ENCODE measurements around the gene RXRA.

RXRA gene

GRCh38 chr9:134419000-134419683 is 92.9 kb downstream of the RXRA start:
- Histone ChIP-seq H3K4me3 (ENCODE audit: insufficient read length, low read depth) (no peak overlapping the region), H3K36me3 (ENCODE audit: insufficient read depth, insufficient read length, low read length) (peaks cover 66% of the 10 kb centered on the region), H3K4me1 (ENCODE audit: insufficient read depth, insufficient read length) (peaks cover 25% of the 10 kb centered on the region), H3K9me3 (ENCODE audit: insufficient read depth, low read length) (no peaks in the 10 kb centered on the region), H3K9ac (ENCODE audit: insufficient read length, low read depth) (peak overlapping the region; percentile 2), H3K27me3 (ENCODE audit: insufficient read depth, insufficient read length) (no peaks in the 10 kb centered on the region)
- TF ChIP-seq ZNF274 (IDR thresholded peaks at IDR 0.05; ENCODE audit: low read depth, low read length): no peak
- DNase-seq (ENCODE audit: low read depth, low spot score): no peak

- Histone ChIP-seq H3K36me3 (ENCODE audit: insufficient read depth, insufficient read length, low read length) (peaks cover 68% of the 10 kb centered on the region), H3K9me3 (ENCODE audit: insufficient read depth, low read length) (no peaks in the 10 kb centered on the region), H3K27me3 (ENCODE audit: insufficient read depth, insufficient read length) (no peaks in the 10 kb centered on the region), H3K9ac (ENCODE audit: insufficient read length, low read depth) (peak overlapping the region; percentile 24), H3K4me3 (ENCODE audit: insufficient read length, low read depth) (no peak overlapping the region), H3K4me1 (ENCODE audit: insufficient read depth, insufficient read length) (peaks cover 25% of the 10 kb centered on the region)
- DNase-seq (ENCODE audit: low read depth, low spot score): peak; percentile 42
- TF ChIP-seq SUZ12 (IDR thresholded peaks at IDR 0.05; ENCODE audit: extremely low read depth, insufficient read depth, insufficient read length): no peak
These were observed 93.4 kb downstream of the RXRA start for GRCh38 chr9:134419684-134420076.

GRCh38 chr9:134420281-134420845 is 94.1 kb downstream of the RXRA start:
- Histone ChIP-seq H3K4me1 (ENCODE audit: insufficient read depth, insufficient read length) (peaks cover 31% of the 10 kb centered on the region), H3K4me3 (ENCODE audit: insufficient read length, low read depth) (no peak overlapping the region), H3K9me3 (ENCODE audit: insufficient read depth, low read length) (no peaks in the 10 kb centered on the region), H3K36me3 (ENCODE audit: insufficient read depth, insufficient read length, low read length) (peaks cover 69% of the 10 kb centered on the region), H3K27me3 (ENCODE audit: insufficient read depth, insufficient read length) (no peaks in the 10 kb centered on the region), H3K9ac (ENCODE audit: insufficient read length, low read depth) (peak overlapping the region; percentile 24)
- no peak for DNase-seq (ENCODE audit: low read depth, low spot score)
- no peak for TF ChIP-seq YY1 (IDR thresholded peaks at IDR 0.05; ENCODE audit: insufficient read depth, insufficient read length)
- TF ChIP-seq SUZ12 (IDR thresholded peaks at IDR 0.05; ENCODE audit: extremely low read depth, insufficient read depth, insufficient read length): no peak
- no peak for TF ChIP-seq ZNF274 (IDR thresholded peaks at IDR 0.05; ENCODE audit: low read depth, low read length)

- TF ChIP-seq SUZ12 (IDR thresholded peaks at IDR 0.05; ENCODE audit: extremely low read depth, insufficient read depth, insufficient read length) (no peak), ZNF274 (IDR thresholded peaks at IDR 0.05; ENCODE audit: low read depth, low read length) (no peak), YY1 (IDR thresholded peaks at IDR 0.05; ENCODE audit: insufficient read depth, insufficient read length) (no peak)
- Histone ChIP-seq H3K4me3 (ENCODE audit: insufficient read length, low read depth) (no peak overlapping the region), H3K4me1 (ENCODE audit: insufficient read depth, insufficient read length) (peaks cover 34% of the 10 kb centered on the region), H3K36me3 (ENCODE audit: insufficient read depth, insufficient read length, low read length) (peaks cover 75% of the 10 kb centered on the region), H3K27me3 (ENCODE audit: insufficient read depth, insufficient read length) (no peaks in the 10 kb centered on the region), H3K9ac (ENCODE audit: insufficient read length, low read depth) (no peak overlapping the region), H3K9me3 (ENCODE audit: insufficient read depth, low read length) (no peaks in the 10 kb centered on the region)
- no peak for DNase-seq (ENCODE audit: low read depth, low spot score)
These were observed 94.7 kb downstream of the RXRA start for GRCh38 chr9:134420974-134421432.

- peaks cover 77% of the 10 kb centered on the region for H3K36me3 ChIP-seq (ENCODE audit: insufficient read depth, insufficient read length, low read length)
- H3K27me3 ChIP-seq (ENCODE audit: insufficient read depth, insufficient read length): no peaks in the 10 kb centered on the region
- TF ChIP-seq YY1 (IDR thresholded peaks at IDR 0.05; ENCODE audit: insufficient read depth, insufficient read length): no peak
- no peak for TF ChIP-seq SUZ12 (IDR thresholded peaks at IDR 0.05; ENCODE audit: extremely low read depth, insufficient read depth, insufficient read length)
- no peak for TF ChIP-seq ZNF274 (IDR thresholded peaks at IDR 0.05; ENCODE audit: low read depth, low read length)
- H3K4me3 ChIP-seq (ENCODE audit: insufficient read length, low read depth): no peak overlapping the region
- H3K9ac ChIP-seq (ENCODE audit: insufficient read length, low read depth): no peak overlapping the region
- DNase-seq (ENCODE audit: low read depth, low spot score): no peak
- peaks cover 37% of the 10 kb centered on the region for H3K4me1 ChIP-seq (ENCODE audit: insufficient read depth, insufficient read length)
- H3K9me3 ChIP-seq (ENCODE audit: insufficient read depth, low read length): no peaks in the 10 kb centered on the region
These were observed 95.6 kb downstream of the RXRA start for GRCh38 chr9:134421888-134422287.

GRCh38 chr9:134422301-134423090 is 96.2 kb downstream of the RXRA start:
- Histone ChIP-seq H3K27me3 (ENCODE audit: insufficient read depth, insufficient read length) (no peaks in the 10 kb centered on the region), H3K4me1 (ENCODE audit: insufficient read depth, insufficient read length) (peaks cover 37% of the 10 kb centered on the region), H3K4me3 (ENCODE audit: insufficient read length, low read depth) (no peak overlapping the region), H3K9ac (ENCODE audit: insufficient read length, low read depth) (no peak overlapping the region), H3K36me3 (ENCODE audit: insufficient read depth, insufficient read length, low read length) (peaks cover 71% of the 10 kb centered on the region), H3K9me3 (ENCODE audit: insufficient read depth, low read length) (no peaks in the 10 kb centered on the region)
- no peak for DNase-seq (ENCODE audit: low read depth, low spot score)
- no peak for TF ChIP-seq SUZ12 (IDR thresholded peaks at IDR 0.05; ENCODE audit: extremely low read depth, insufficient read depth, insufficient read length)
- TF ChIP-seq YY1 (IDR thresholded peaks at IDR 0.05; ENCODE audit: insufficient read depth, insufficient read length): no peak
- no peak for TF ChIP-seq ZNF274 (IDR thresholded peaks at IDR 0.05; ENCODE audit: low read depth, low read length)

- DNase-seq (ENCODE audit: low read depth, low spot score): no peak
- Histone ChIP-seq H3K4me1 (ENCODE audit: insufficient read depth, insufficient read length) (peaks cover 37% of the 10 kb centered on the region), H3K9me3 (ENCODE audit: insufficient read depth, low read length) (no peaks in the 10 kb centered on the region), H3K9ac (ENCODE audit: insufficient read length, low read depth) (no peak overlapping the region), H3K36me3 (ENCODE audit: insufficient read depth, insufficient read length, low read length) (peaks cover 68% of the 10 kb centered on the region), H3K4me3 (ENCODE audit: insufficient read length, low read depth) (no peak overlapping the region), H3K27me3 (ENCODE audit: insufficient read depth, insufficient read length) (no peaks in the 10 kb centered on the region)
- TF ChIP-seq SUZ12 (IDR thresholded peaks at IDR 0.05; ENCODE audit: extremely low read depth, insufficient read depth, insufficient read length) (no peak), ZNF274 (IDR thresholded peaks at IDR 0.05; ENCODE audit: low read depth, low read length) (no peak), YY1 (IDR thresholded peaks at IDR 0.05; ENCODE audit: insufficient read depth, insufficient read length) (no peak)
These were observed 96.9 kb downstream of the RXRA start for GRCh38 chr9:134423166-134423565.
